AG10803 (cell line): ENCODE data around the gene CYFIP2.

Experiments used
- DNase-seq: peaks from one replicate; pipeline ENCODE4 v3.0.0; 2010; ENCODE audit warnings: low read depth
- H3K4me3 ChIP-seq: 2 replicates; pipeline ENCODE4 v1.5.1; 2011; ENCODE audit warnings: mild to moderate bottlenecking, low read length, control low read depth
- CTCF ChIP-seq: conservative IDR thresholded peaks from 2 replicates; pipeline ENCODE4 v1.5.1; 2011; ENCODE audit warnings: mild to moderate bottlenecking, low read length, control low read depth, inconsistent platforms

CYFIP2 gene

GRCh38 chr5:157286761-157287211, 20.9 kb downstream of the CYFIP2 start:
- no peak for TF ChIP-seq CTCF
- DNase-seq = peak; percentile 28
- no peak overlapping the region for H3K4me3 ChIP-seq

GRCh38 chr5:157288405-157289163, 22.7 kb downstream of the CYFIP2 start:
- DNase-seq = no peak
- no peak overlapping the region for H3K4me3 ChIP-seq
- TF ChIP-seq CTCF = no peak

GRCh38 chr5:157289164-157289819, 23.4 kb downstream of the CYFIP2 start:
- H3K4me3 ChIP-seq = no peak overlapping the region
- no peak for TF ChIP-seq CTCF
- DNase-seq = no peak

- no peak for TF ChIP-seq CTCF
- peak; percentile 81 for DNase-seq
Observed at GRCh38 chr5:157290156-157290980, 24.4 kb downstream of the CYFIP2 start.

GRCh38 chr5:157290981-157291711, 25.2 kb downstream of the CYFIP2 start:
- no peak overlapping the region for H3K4me3 ChIP-seq
- no peak for TF ChIP-seq CTCF
- no peak for DNase-seq

More at GRCh38 chr5:157290156-157290980, 24.4 kb downstream of the CYFIP2 start:
- H3K4me3 ChIP-seq = no peak overlapping the region

- no peak for TF ChIP-seq CTCF
- peak; percentile 38 for DNase-seq
- no peak overlapping the region for H3K4me3 ChIP-seq
Observed at GRCh38 chr5:157292599-157292998, 26.7 kb downstream of the CYFIP2 start.
